Esophagus squamous epithelium (tissue), 4 donors: ENCODE data around the gene TRPT1.

Source experiments
- POLR2A ChIP-seq, 4 donors: fragments of 450-650 bp; IDR thresholded peaks; one replicate each; pipeline ENCODE4 v1.6.1; 2017; ENCODE audit warnings: antibody characterized with exemption in 4 of 4, mild to moderate bottlenecking in 4 of 4, moderate library complexity in 3 of 4
- TF ChIP-seq, protein P1 (sequence below), 6 experiments: fragments of 450-650 bp in 4 of 6; fragments of 200-600 bp in 2 of 6; sonication (generic) in 2 of 6; IDR thresholded peaks; one replicate each; pipeline ENCODE4 v1.5.1; 2016 to 2019; ENCODE audit warnings: antibody characterized with exemption in 6 of 6, mild to moderate bottlenecking in 4 of 6, moderate library complexity in 4 of 6

DNA sequence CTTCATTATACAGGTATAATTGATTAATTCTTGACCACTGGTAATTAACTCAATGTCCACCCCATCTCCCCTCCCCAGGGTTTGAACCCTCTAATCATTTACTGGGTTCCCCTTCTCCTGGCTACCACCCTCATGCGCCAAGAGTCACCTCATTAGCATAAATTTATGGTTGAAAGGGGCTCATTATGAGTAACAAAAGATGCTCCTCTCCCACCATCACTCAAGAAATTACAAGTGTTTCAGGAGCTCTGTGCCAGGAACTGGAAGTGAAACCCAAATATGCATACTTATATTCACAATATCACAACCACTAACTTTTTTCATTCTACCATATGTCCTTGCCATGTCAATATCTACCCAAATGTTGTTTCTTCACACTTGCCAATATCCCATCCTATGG lies 47.8 kb downstream of the TRPT1 start:
- no peak for TF ChIP-seq POLR2A (IDR thresholded peaks at IDR 0.05)
- TF ChIP-seq, protein P1, sequence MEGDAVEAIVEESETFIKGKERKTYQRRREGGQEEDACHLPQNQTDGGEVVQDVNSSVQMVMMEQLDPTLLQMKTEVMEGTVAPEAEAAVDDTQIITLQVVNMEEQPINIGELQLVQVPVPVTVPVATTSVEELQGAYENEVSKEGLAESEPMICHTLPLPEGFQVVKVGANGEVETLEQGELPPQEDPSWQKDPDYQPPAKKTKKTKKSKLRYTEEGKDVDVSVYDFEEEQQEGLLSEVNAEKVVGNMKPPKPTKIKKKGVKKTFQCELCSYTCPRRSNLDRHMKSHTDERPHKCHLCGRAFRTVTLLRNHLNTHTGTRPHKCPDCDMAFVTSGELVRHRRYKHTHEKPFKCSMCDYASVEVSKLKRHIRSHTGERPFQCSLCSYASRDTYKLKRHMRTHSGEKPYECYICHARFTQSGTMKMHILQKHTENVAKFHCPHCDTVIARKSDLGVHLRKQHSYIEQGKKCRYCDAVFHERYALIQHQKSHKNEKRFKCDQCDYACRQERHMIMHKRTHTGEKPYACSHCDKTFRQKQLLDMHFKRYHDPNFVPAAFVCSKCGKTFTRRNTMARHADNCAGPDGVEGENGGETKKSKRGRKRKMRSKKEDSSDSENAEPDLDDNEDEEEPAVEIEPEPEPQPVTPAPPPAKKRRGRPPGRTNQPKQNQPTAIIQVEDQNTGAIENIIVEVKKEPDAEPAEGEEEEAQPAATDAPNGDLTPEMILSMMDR (IDR thresholded peaks at IDR 0.05), result no peak
